Measurements from ENCODE around the gene SMIM28.

- TF ChIP-seq, protein P1, sequence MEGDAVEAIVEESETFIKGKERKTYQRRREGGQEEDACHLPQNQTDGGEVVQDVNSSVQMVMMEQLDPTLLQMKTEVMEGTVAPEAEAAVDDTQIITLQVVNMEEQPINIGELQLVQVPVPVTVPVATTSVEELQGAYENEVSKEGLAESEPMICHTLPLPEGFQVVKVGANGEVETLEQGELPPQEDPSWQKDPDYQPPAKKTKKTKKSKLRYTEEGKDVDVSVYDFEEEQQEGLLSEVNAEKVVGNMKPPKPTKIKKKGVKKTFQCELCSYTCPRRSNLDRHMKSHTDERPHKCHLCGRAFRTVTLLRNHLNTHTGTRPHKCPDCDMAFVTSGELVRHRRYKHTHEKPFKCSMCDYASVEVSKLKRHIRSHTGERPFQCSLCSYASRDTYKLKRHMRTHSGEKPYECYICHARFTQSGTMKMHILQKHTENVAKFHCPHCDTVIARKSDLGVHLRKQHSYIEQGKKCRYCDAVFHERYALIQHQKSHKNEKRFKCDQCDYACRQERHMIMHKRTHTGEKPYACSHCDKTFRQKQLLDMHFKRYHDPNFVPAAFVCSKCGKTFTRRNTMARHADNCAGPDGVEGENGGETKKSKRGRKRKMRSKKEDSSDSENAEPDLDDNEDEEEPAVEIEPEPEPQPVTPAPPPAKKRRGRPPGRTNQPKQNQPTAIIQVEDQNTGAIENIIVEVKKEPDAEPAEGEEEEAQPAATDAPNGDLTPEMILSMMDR (IDR thresholded peaks at IDR 0.05; ENCODE audit: insufficient read depth, low read length, poor library complexity, severe bottlenecking) = no peak
- TF ChIP-seq EZH2phosphoT487 (conservative IDR thresholded peaks at IDR 0.05; ENCODE audit: low read length) = no peak
Observed at GRCh38 chr6:138420356-138420755, 42.7 kb downstream of the SMIM28 start.

All from SU-DHL-6 (cell line).